K562 (cell line): Measurements from ENCODE around the gene RPTOR. TPM values are rescaled to one million over a fixed set of nuclear protein-coding genes. Genes with fewer than 3 reads are reported as not detected.

Experiments used
- EHMT2 ChIP-seq: fragments of 450-650 bp; IDR thresholded peaks from 2 replicates; pipeline ENCODE4 v1.6.1; 2018; ENCODE audit warnings: antibody characterized with exemption
- EP400 ChIP-seq: fragments of 450-650 bp; IDR thresholded peaks from 2 replicates; pipeline ENCODE4 v1.6.1; 2017; ENCODE audit warnings: antibody characterized with exemption, mild to moderate bottlenecking, moderate library complexity
- KAT7 ChIP-seq: sonication (generic); formaldehyde crosslinking; IDR thresholded peaks from 2 replicates; pipeline ENCODE4 v1.8.0; 2022; ENCODE audit warnings: missing genetic modification reagents, mild to moderate bottlenecking, borderline replicate concordance
- REST ChIP-seq, 2 experiments: fragments of 450-650 bp; formaldehyde crosslinking in 1 of 2; IDR thresholded peaks; 2 replicates each; pipeline versions ENCODE4 v1.4.0 to v1.6.1; 2014 to 2020; ENCODE audit warnings: mild to moderate bottlenecking in 2 of 2, borderline replicate concordance in 1 of 2, low read depth in 1 of 2
- SRSF1 ChIP-seq: fragments of 200-400 bp; formaldehyde crosslinking; IDR thresholded peaks from 2 replicates; pipeline ENCODE4 v1.6.1; 2017; ENCODE audit warnings: mild to moderate bottlenecking, low read depth, low read length, moderate library complexity
- ZNF175 ChIP-seq: fragments of 200-800 bp; sonication (Bioruptor generic); IDR thresholded peaks from 2 replicates; pipeline ENCODE4 v1.6.1; 2016; ENCODE audit warnings: low read depth, mild to moderate bottlenecking, missing genetic modification characterization, missing compliant biosample characterization
- ZNF41 ChIP-seq: fragments of 250-450 bp; sonication (Bioruptor Pico); conservative IDR thresholded peaks from 2 replicates; pipeline ENCODE4 v1.4.0; 2020; ENCODE audit warnings: mild to moderate bottlenecking
- ZNF609 ChIP-seq: sonication (generic); formaldehyde crosslinking; IDR thresholded peaks from 2 replicates; pipeline ENCODE4 v1.8.1; 2023; ENCODE audit warnings: missing genetic modification reagents, mild to moderate bottlenecking, borderline replicate concordance
- polyA plus RNA-seq, 8 experiments: library from polyadenylated mRNA; depleted of rRNA in 4 of 8; stranded (reverse) in 5 of 8; unstranded in 3 of 8; fragments of >200 nt; fragmentation: Nextera tagmentation in 2 of 8; fragmentation: Illumina TruSeq in 1 of 8; extraction: Ambion mirVana in 2 of 8; extraction: Trizol in 1 of 8; gene quantifications; 2 replicates each; pipeline versions ENCODE4 v1.2.1 to v1.2.3, GENCODE V29; 2011 to 2014; ENCODE audit warnings: inconsistent platforms in 1 of 8, missing spikeins in 1 of 8
- total RNA-seq, 7 experiments: library from RNA; depleted of rRNA in 6 of 7; stranded (reverse); fragments of >200 nt in 6 of 7; fragmentation: Illumina TruSeq in 2 of 7; extraction: Trizol in 2 of 7; gene quantifications; 2 replicates each; pipeline versions ENCODE4 v1.2.1 to v1.2.3, GENCODE V29; 2011 to 2021; ENCODE audit warnings: low replicate concordance in 1 of 7

RPTOR gene
- total and polyA plus RNA-seq, 9 of the 15 experiments (the other 6 are each of a cell fraction or from before 2014, with no cell fraction given) = 0.24 to 54.1 (median 10.2) TPM

- TF ChIP-seq ZNF609 (CRISPR knock-in tag) (no peak), ZNF41 (CRISPR knock-in tag) (no peak), EP400 (no peak), REST (IDR thresholded peaks at IDR 0.05; ENCODE audit: borderline replicate concordance) (no peak), REST (CRISPR knock-in tag; IDR thresholded peaks at IDR 0.05; ENCODE audit: low read depth) (no peak), ZNF175 (CRISPR knock-in tag) (no peak), KAT7 (CRISPR knock-in tag) (no peak), SRSF1 (no peak), EHMT2 (no peak)
Observed at GRCh38 chr17:80611816-80612215, 67.2 kb downstream of the RPTOR start (continued).
